Stimulated activated memory B cell treated with anti-CD40 and anti-IgM and Interleukin-4, amounts not matched to agents 10 μg/mL and 1 μg/mL and 100 μg/mL, for 72 hours (primary cell): ENCODE results near the gene PACRG.
A peak's percentile ranks its signal among the peaks of the same experiment; 100 is the strongest.

Source experiments
- ATAC-seq: fragments of 150-1000 bp; cut with Tn5 transposase; 2 replicates; pipeline ENCODE4 v1.10.0; 2021
- H3K27ac Mint-ChIP-seq: one replicate; pipeline ENCODE4 v1.8.0; 2022; ENCODE audit warnings: mild to moderate bottlenecking, mixed read lengths
- H3K27me3 Mint-ChIP-seq: one replicate; pipeline ENCODE4 v1.8.0; 2022; ENCODE audit warnings: mixed read lengths
- H3K36me3 Mint-ChIP-seq: one replicate; pipeline ENCODE4 v1.8.0; 2022; ENCODE audit warnings: mixed read lengths
- H3K4me1 Mint-ChIP-seq: one replicate; pipeline ENCODE4 v1.8.0; 2022; ENCODE audit warnings: mixed read lengths
- H3K4me3 Mint-ChIP-seq: one replicate; pipeline ENCODE4 v1.8.0; 2022; ENCODE audit warnings: mild to moderate bottlenecking, moderate library complexity, mixed read lengths
- H3K9me3 Mint-ChIP-seq: one replicate; pipeline ENCODE4 v1.8.0; 2022; ENCODE audit warnings: mixed read lengths

Gene PACRG

GRCh38 chr6:163327165-163327880, 599.5 kb downstream of the PACRG start:
- Mint-ChIP-seq H3K27me3 (peaks cover 4% of the 10 kb centered on the region), H3K4me1 (no peaks in the 10 kb centered on the region), H3K9me3 (peaks cover 7% of the 10 kb centered on the region), H3K36me3 (no peaks in the 10 kb centered on the region), H3K4me3 (no peak overlapping the region), H3K27ac (no peak overlapping the region)
- peak; percentile 21 for ATAC-seq

DNA sequence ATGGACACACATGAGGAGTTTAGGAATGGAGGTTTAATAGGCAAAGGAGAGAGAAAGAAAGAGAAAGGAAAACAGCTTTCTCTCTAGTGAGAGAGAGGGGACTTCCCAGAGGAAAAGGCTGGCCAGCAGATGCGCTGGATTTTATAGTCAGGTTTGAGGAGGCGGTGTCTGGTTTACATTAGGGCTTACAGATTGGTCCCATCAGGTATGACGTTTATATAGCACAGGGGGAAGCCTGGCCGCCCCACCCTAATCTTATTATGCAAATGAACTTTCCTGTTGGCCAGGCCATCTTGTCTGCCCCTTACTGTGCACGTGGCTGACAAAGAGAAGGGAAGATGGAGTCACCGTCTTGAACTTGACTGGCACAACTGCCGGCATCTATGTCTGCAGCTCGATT, 600.1 kb downstream of the PACRG start:
- peaks cover 7% of the 10 kb centered on the region for H3K9me3 Mint-ChIP-seq
- H3K27ac Mint-ChIP-seq, result no peak overlapping the region
- ATAC-seq, result no peak
- no peaks in the 10 kb centered on the region for H3K36me3 Mint-ChIP-seq
- no peak overlapping the region for H3K4me3 Mint-ChIP-seq
- H3K4me1 Mint-ChIP-seq, result no peaks in the 10 kb centered on the region
- H3K27me3 Mint-ChIP-seq, result no peaks in the 10 kb centered on the region

GRCh38 chr6:163328411-163328810, 600.6 kb downstream of the PACRG start:
- Mint-ChIP-seq H3K36me3 (no peaks in the 10 kb centered on the region), H3K9me3 (peaks cover 7% of the 10 kb centered on the region), H3K27ac (no peak overlapping the region), H3K4me1 (no peaks in the 10 kb centered on the region), H3K4me3 (no peak overlapping the region), H3K27me3 (peaks cover under 1% of the 10 kb centered on the region)
- ATAC-seq, result no peak

GRCh38 chr6:163329991-163330390, 602.2 kb downstream of the PACRG start:
- no peak overlapping the region for H3K27ac Mint-ChIP-seq
- H3K4me1 Mint-ChIP-seq, result no peaks in the 10 kb centered on the region
- peaks cover 9% of the 10 kb centered on the region for H3K27me3 Mint-ChIP-seq
- no peak overlapping the region for H3K4me3 Mint-ChIP-seq
- peaks cover 7% of the 10 kb centered on the region for H3K9me3 Mint-ChIP-seq
- no peak for ATAC-seq
- H3K36me3 Mint-ChIP-seq, result no peaks in the 10 kb centered on the region

GRCh38 chr6:163331245-163331644, 603.5 kb downstream of the PACRG start:
- ATAC-seq, result no peak
- Mint-ChIP-seq H3K36me3 (no peaks in the 10 kb centered on the region), H3K27me3 (peaks cover 18% of the 10 kb centered on the region), H3K27ac (no peak overlapping the region), H3K4me3 (no peak overlapping the region), H3K9me3 (peaks cover 7% of the 10 kb centered on the region), H3K4me1 (no peaks in the 10 kb centered on the region)

DNA sequence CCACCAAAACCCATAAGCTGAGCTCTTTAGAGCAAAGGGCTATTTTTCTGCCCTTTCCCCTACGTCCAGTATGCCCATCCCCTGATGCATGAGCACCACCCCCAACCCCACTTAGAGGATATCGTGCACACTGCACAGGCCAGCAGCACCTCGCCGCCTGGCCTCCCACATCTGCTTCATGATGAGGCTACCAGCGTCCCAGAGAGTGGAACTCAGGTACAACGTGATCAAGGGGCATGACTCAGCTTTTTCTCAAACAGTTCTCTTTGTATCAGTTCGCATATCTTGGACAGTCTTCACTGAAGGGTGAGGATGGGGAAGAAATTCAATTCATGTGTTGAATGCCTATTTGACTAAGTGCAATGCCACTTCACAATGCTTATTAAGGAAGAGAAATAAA, 604.8 kb downstream of the PACRG start:
- no peaks in the 10 kb centered on the region for H3K36me3 Mint-ChIP-seq
- H3K4me3 Mint-ChIP-seq, result no peak overlapping the region
- peaks cover 26% of the 10 kb centered on the region for H3K27me3 Mint-ChIP-seq
- ATAC-seq, result no peak
- H3K27ac Mint-ChIP-seq, result no peak overlapping the region
- no peaks in the 10 kb centered on the region for H3K4me1 Mint-ChIP-seq
- H3K9me3 Mint-ChIP-seq, result peaks cover 2% of the 10 kb centered on the region

DNA sequence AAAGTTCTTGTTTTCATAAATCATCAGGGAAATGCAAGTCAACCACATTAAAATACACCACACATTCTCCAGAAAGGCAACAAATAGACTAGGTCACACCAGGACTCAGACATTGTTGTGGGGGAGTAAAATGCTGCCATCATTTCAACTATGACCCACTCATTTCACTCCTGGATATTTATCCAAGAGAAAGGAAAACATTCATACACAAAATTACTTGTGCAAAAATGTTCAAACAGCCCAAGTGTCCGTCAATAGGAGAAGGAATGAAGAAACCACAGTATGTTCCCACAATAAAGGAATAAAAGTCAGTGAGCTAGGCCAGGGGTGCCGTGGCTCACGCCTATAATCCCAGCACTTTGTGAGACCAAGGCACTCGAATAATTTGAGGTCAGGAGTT, 605.3 kb downstream of the PACRG start:
- H3K27ac Mint-ChIP-seq, result no peak overlapping the region
- H3K27me3 Mint-ChIP-seq, result peaks cover 26% of the 10 kb centered on the region
- no peak for ATAC-seq
- no peak overlapping the region for H3K4me3 Mint-ChIP-seq
- no peaks in the 10 kb centered on the region for H3K9me3 Mint-ChIP-seq
- no peaks in the 10 kb centered on the region for H3K4me1 Mint-ChIP-seq
- no peaks in the 10 kb centered on the region for H3K36me3 Mint-ChIP-seq

DNA sequence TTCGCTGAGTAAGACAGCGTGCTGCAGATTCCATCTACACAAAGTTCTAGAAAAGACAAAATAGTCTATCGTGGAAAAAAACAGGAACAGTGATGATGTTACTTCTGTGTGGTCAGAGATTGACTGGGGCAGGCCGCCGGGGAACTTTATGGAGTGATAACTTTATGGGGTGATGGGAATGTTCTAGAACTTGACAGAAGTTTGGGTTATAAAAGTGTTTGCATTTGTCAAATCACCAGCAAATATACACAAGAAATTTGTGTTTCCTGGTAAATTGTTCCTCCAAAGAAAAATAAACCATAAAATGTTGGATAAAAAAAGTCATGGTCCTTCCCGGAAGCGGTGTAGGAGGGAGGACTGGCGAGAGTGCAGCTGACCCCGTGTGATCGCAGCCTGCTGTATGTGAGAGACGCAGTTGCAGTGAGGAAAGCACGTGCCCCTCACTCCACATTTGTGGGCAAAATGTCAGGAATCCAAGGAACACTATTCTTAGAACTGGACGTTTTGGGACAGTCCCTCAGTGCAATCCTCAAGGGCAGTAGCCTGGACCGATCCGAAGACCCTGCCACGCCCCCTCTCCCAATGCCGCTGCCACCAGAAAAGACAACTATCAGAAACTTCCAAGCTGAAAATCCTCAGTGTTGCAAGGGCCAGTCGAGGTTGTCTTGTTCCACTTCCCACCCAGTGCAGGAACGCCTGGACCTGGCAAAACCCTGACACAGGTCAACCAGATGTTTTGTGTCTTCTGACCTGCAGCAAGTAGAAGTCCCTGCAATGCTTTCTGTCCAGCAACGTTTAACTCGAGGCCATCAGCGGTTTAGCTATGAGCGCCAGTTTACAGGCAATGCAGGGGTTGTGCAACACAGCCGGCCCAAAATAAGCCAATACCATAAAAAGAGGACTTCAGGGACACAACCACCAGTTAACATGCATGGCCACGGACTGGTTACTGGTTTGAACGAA, 606.2 kb downstream of the PACRG start:
- no peak overlapping the region for H3K4me3 Mint-ChIP-seq
- no peaks in the 10 kb centered on the region for H3K9me3 Mint-ChIP-seq
- no peaks in the 10 kb centered on the region for H3K4me1 Mint-ChIP-seq
- ATAC-seq, result no peak
- H3K27me3 Mint-ChIP-seq, result peaks cover 26% of the 10 kb centered on the region
- no peaks in the 10 kb centered on the region for H3K36me3 Mint-ChIP-seq
- no peak overlapping the region for H3K27ac Mint-ChIP-seq

DNA sequence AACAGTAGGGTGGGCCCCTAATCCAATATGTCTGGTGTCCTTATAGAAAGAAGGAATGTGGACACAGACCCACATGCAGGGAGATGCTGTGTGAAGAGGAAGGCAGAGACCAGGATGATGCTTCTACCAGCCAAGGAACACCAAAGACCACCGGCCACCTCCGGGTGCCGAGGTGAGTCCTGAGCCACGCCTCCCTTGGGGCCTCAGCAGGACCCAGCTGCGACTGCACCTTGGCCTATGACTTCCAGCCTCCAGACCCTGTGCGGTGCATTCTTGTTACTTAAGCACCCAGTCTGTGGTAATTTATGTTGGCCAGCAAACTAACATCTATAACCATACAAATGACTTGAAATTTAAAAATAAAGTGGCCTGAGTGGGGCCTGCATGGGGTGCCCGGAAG, 607.3 kb downstream of the PACRG start:
- no peak overlapping the region for H3K4me3 Mint-ChIP-seq
- no peak for ATAC-seq
- no peaks in the 10 kb centered on the region for H3K36me3 Mint-ChIP-seq
- H3K4me1 Mint-ChIP-seq, result no peaks in the 10 kb centered on the region
- H3K27ac Mint-ChIP-seq, result no peak overlapping the region
- H3K9me3 Mint-ChIP-seq, result no peaks in the 10 kb centered on the region
- H3K27me3 Mint-ChIP-seq, result peaks cover 26% of the 10 kb centered on the region

- Mint-ChIP-seq H3K4me3 (no peak overlapping the region), H3K9me3 (no peaks in the 10 kb centered on the region), H3K27me3 (peaks cover 26% of the 10 kb centered on the region), H3K36me3 (no peaks in the 10 kb centered on the region), H3K27ac (no peak overlapping the region), H3K4me1 (no peaks in the 10 kb centered on the region)
- ATAC-seq, result peak; percentile 28
These were observed 608.1 kb downstream of the PACRG start for GRCh38 chr6:163335671-163336545.

DNA sequence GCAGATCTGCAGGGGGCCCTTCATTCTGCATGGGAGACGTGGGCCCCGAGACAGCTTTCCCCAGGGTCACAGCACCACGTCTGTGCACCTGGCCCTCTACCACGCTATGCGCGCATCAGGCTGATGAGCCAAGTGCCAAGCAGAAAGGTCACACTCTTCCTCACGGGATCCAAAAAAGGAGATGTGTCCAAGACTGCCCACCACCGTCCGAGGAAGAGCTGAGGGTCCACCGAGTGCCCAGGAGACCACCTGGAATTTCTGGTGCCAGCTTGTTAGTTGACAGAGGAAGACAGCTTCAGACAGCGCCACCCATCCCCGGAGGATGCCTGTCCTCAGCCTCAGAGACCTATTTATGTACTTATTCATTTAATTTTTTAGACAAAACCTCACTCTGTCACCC, 609.2 kb downstream of the PACRG start:
- no peaks in the 10 kb centered on the region for H3K36me3 Mint-ChIP-seq
- ATAC-seq, result no peak
- H3K4me3 Mint-ChIP-seq, result no peak overlapping the region
- H3K27ac Mint-ChIP-seq, result no peak overlapping the region
- no peaks in the 10 kb centered on the region for H3K4me1 Mint-ChIP-seq
- peaks cover 26% of the 10 kb centered on the region for H3K27me3 Mint-ChIP-seq
- no peaks in the 10 kb centered on the region for H3K9me3 Mint-ChIP-seq

DNA sequence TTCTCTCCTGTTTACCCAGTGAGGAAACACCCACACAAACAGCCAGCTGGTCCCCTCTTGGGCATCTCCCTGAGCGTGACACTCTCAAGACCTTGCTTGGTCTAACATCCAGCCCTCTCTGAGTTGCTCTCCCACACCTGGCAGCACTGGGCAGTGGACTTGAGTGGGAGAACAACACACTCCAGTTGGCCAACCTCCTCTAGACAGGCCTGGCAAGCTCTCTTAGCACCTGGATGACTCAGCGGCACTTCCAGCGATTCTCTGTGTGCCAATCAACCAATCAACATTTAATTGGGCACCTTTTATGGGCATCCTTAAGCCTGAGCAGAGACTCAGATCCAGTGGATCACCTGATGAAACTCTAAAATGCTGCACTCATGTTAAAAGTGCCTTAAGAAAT, 610.2 kb downstream of the PACRG start:
- no peak overlapping the region for H3K27ac Mint-ChIP-seq
- H3K27me3 Mint-ChIP-seq, result peaks cover 26% of the 10 kb centered on the region
- no peaks in the 10 kb centered on the region for H3K36me3 Mint-ChIP-seq
- ATAC-seq, result no peak
- H3K9me3 Mint-ChIP-seq, result no peaks in the 10 kb centered on the region
- H3K4me1 Mint-ChIP-seq, result no peaks in the 10 kb centered on the region
- H3K4me3 Mint-ChIP-seq, result no peak overlapping the region

- H3K4me3 Mint-ChIP-seq, result no peak overlapping the region
- H3K36me3 Mint-ChIP-seq, result no peaks in the 10 kb centered on the region
- H3K9me3 Mint-ChIP-seq, result no peaks in the 10 kb centered on the region
- H3K27me3 Mint-ChIP-seq, result peaks cover 21% of the 10 kb centered on the region
- no peak for ATAC-seq
- no peaks in the 10 kb centered on the region for H3K4me1 Mint-ChIP-seq
- H3K27ac Mint-ChIP-seq, result no peak overlapping the region
These were observed 611.1 kb downstream of the PACRG start for GRCh38 chr6:163338671-163339405.

DNA sequence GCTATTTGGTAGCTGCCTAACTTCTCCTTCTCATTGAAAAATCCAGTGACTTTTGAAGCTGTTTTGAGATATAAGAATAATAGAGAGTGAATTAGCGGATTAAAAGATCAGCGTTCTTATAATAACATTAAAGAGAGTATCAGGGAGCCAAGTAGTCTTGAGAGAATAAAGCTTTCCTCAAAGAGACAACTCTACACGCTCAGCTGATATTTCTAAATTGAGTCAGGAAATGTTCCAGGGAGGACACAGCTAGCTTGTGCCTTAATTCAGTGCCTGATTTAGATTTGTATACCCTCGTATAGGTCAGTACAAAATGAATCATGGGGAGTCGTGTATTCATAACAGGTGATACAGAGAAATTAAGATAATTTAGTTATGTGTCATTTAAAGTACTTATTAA, 611.7 kb downstream of the PACRG start:
- Mint-ChIP-seq H3K27ac (no peak overlapping the region), H3K27me3 (peaks cover 17% of the 10 kb centered on the region), H3K4me3 (no peak overlapping the region), H3K36me3 (no peaks in the 10 kb centered on the region), H3K9me3 (no peaks in the 10 kb centered on the region), H3K4me1 (no peaks in the 10 kb centered on the region)
- no peak for ATAC-seq
